GM21619 (cell line): ENCODE results near the gene SCGN.

ENCODE experiments used
- ATAC-seq: cut with Tn5 transposase; IDR thresholded peaks from one replicate; pipeline ENCODE4 v1.9.1; 2021; ENCODE audit not compliant: unreplicated experiment

Gene SCGN

GRCh38 chr6:25685251-25685650 lies 33.2 kb downstream of the SCGN start:
- no peak for ATAC-seq

- no peak for ATAC-seq
These were observed 33.9 kb downstream of the SCGN start for GRCh38 chr6:25685896-25686295.

- ATAC-seq = no peak
These were observed 34.8 kb downstream of the SCGN start for GRCh38 chr6:25686856-25687255.

GRCh38 chr6:25689966-25690365 lies 38.0 kb downstream of the SCGN start:
- no peak for ATAC-seq

- ATAC-seq = no peak
These were observed 39.9 kb downstream of the SCGN start for GRCh38 chr6:25691894-25692293.

- no peak for ATAC-seq
These were observed 40.5 kb downstream of the SCGN start for GRCh38 chr6:25692472-25692871.

- no peak for ATAC-seq
These were observed 42.4 kb downstream of the SCGN start for GRCh38 chr6:25694366-25694765.

GRCh38 chr6:25695671-25696070 lies 43.7 kb downstream of the SCGN start:
- ATAC-seq = no peak

GRCh38 chr6:25697537-25698340 lies 45.7 kb downstream of the SCGN start:
- ATAC-seq = no peak

GRCh38 chr6:25698631-25699030 lies 46.6 kb downstream of the SCGN start:
- ATAC-seq = no peak

GRCh38 chr6:25699649-25700048 lies 47.6 kb downstream of the SCGN start:
- no peak for ATAC-seq

- no peak for ATAC-seq
These were observed 48.7 kb downstream of the SCGN start for GRCh38 chr6:25700761-25701160.

GRCh38 chr6:25701807-25702206 lies 49.8 kb downstream of the SCGN start:
- ATAC-seq = no peak

GRCh38 chr6:25703005-25703404 lies 51.0 kb downstream of the SCGN start:
- no peak for ATAC-seq

- ATAC-seq = no peak
These were observed 52.0 kb downstream of the SCGN start for GRCh38 chr6:25704001-25704400.

GRCh38 chr6:25706314-25707014 lies 54.4 kb downstream of the SCGN start:
- ATAC-seq = no peak

GRCh38 chr6:25709761-25710160 lies 57.7 kb downstream of the SCGN start:
- no peak for ATAC-seq

- no peak for ATAC-seq
These were observed 58.3 kb downstream of the SCGN start for GRCh38 chr6:25710287-25710686.

- ATAC-seq = no peak
These were observed 61.8 kb downstream of the SCGN start for GRCh38 chr6:25713824-25714223.

- no peak for ATAC-seq
These were observed 62.8 kb downstream of the SCGN start for GRCh38 chr6:25714765-25715164.

- no peak for ATAC-seq
These were observed 63.8 kb downstream of the SCGN start for GRCh38 chr6:25715794-25716193.
